GM12878 (cell line): ENCODE measurements around the gene RAD54L2. TPM values are rescaled to one million over a fixed set of nuclear protein-coding genes. Genes with fewer than 3 reads are reported as not detected.

Experiments used
- ATF2 ChIP-seq: IDR thresholded peaks from 2 replicates; pipeline ENCODE4 v1.6.1; 2012; ENCODE audit warnings: low read length, inconsistent platforms
- BMI1 ChIP-seq: fragments of 450-650 bp; IDR thresholded peaks from 2 replicates; pipeline ENCODE4 v1.6.1; 2016; ENCODE audit warnings: mild to moderate bottlenecking, moderate library complexity, borderline replicate concordance
- BRCA1 ChIP-seq: IDR thresholded peaks from 2 replicates; pipeline ENCODE4 v1.6.1; 2011; ENCODE audit warnings: low read depth, low read length, improper control_type of control experiment
- ESRRA ChIP-seq: IDR thresholded peaks from 2 replicates; pipeline ENCODE4 v1.6.1; 2012; ENCODE audit warnings: mild to moderate bottlenecking, low read length, improper control_type of control experiment
- JUNB ChIP-seq: IDR thresholded peaks from 2 replicates; pipeline ENCODE4 v1.6.1; 2016; ENCODE audit warnings: antibody characterized with exemption, mild to moderate bottlenecking
- LARP7 ChIP-seq: fragments of 450-650 bp; IDR thresholded peaks from 2 replicates; pipeline ENCODE4 v1.6.1; 2017; ENCODE audit warnings: mild to moderate bottlenecking
- NFXL1 ChIP-seq: fragments of 450-650 bp; IDR thresholded peaks from 2 replicates; pipeline ENCODE4 v1.6.1; 2017; ENCODE audit warnings: antibody characterized with exemption, mild to moderate bottlenecking, borderline replicate concordance
- NR2C2 ChIP-seq: IDR thresholded peaks from 2 replicates; pipeline ENCODE4 v1.6.1; 2011; ENCODE audit warnings: borderline replicate concordance, low read depth; ENCODE audit not compliant: control insufficient read depth, insufficient read length
- PAX8 ChIP-seq: fragments of 450-650 bp; IDR thresholded peaks from 2 replicates; pipeline ENCODE4 v1.6.1; 2017; ENCODE audit warnings: mild to moderate bottlenecking, moderate library complexity
- POLR2AphosphoS2 ChIP-seq: IDR thresholded peaks from 2 replicates; pipeline ENCODE4 v1.6.1; 2011; ENCODE audit warnings: low read depth, mild to moderate bottlenecking, low read length, improper control_type of control experiment, moderate library complexity
- POU2F2 ChIP-seq: IDR thresholded peaks from 3 replicates; pipeline ENCODE4 v1.6.1; 2011; ENCODE audit warnings: low read depth, mild to moderate bottlenecking, low read length, borderline replicate concordance
- RFX5 ChIP-seq: IDR thresholded peaks from 2 replicates; pipeline ENCODE4 v1.6.1; 2011; ENCODE audit warnings: low read depth, low read length, improper control_type of control experiment
- SUZ12 ChIP-seq: fragments of 200-600 bp; sonication (generic); IDR thresholded peaks from one replicate; pipeline ENCODE4 v1.6.1; 2018; ENCODE audit warnings: antibody characterized with exemption, mild to moderate bottlenecking; ENCODE audit not compliant: unreplicated experiment
- TBL1XR1 ChIP-seq: IDR thresholded peaks from 2 replicates; pipeline ENCODE4 v1.6.1; 2012; ENCODE audit warnings: low read depth, low read length, improper control_type of control experiment
- TCF3 ChIP-seq: IDR thresholded peaks from 2 replicates; pipeline ENCODE4 v1.6.1; 2012; ENCODE audit warnings: low read depth, mild to moderate bottlenecking, low read length, borderline replicate concordance; ENCODE audit not compliant: insufficient read depth
- YBX1 ChIP-seq: fragments of 450-650 bp; IDR thresholded peaks from 2 replicates; pipeline ENCODE4 v1.6.1; 2016; ENCODE audit warnings: antibody characterized with exemption
- YY1 ChIP-seq: IDR thresholded peaks from 2 replicates; pipeline ENCODE4 v1.6.1; 2011; ENCODE audit warnings: low read depth, mild to moderate bottlenecking, low read length
- ZSCAN29 ChIP-seq: fragments of 450-650 bp; IDR thresholded peaks from 2 replicates; pipeline ENCODE4 v1.6.1; 2017; ENCODE audit warnings: mild to moderate bottlenecking, moderate library complexity
- ZZZ3 ChIP-seq: IDR thresholded peaks from 2 replicates; pipeline ENCODE4 v1.6.1; 2011; ENCODE audit warnings: low read depth; ENCODE audit not compliant: control insufficient read depth, insufficient read length
- polyA plus RNA-seq, 11 experiments: library from polyadenylated mRNA; depleted of rRNA in 4 of 11; unstranded in 6 of 11; stranded (reverse) in 5 of 11; fragments of >200 nt; fragmentation: Nextera tagmentation in 4 of 11; fragmentation: Illumina TruSeq in 1 of 11; extraction: Ambion mirVana in 4 of 11; extraction: Trizol in 1 of 11; gene quantifications; 1 replicate in 1 of 11; 2 replicates in 10 of 11; pipeline versions ENCODE4 v1.2.1 to v1.2.3, GENCODE V29; 2011 to 2016; ENCODE audit warnings: inconsistent platforms in 2 of 11, missing spikeins in 2 of 11, low read depth in 1 of 11
- total RNA-seq, 4 experiments: library from RNA; depleted of rRNA in 3 of 4; stranded (reverse); fragments of >200 nt in 3 of 4; fragmentation: Illumina TruSeq in 1 of 4; extraction: Trizol in 1 of 4; gene quantifications; 2 replicates each; pipeline versions ENCODE4 v1.2.1 to v1.2.3, GENCODE V29; 2013 to 2021
- TF ChIP-seq, protein P1 (sequence below): fragments of 450-650 bp; IDR thresholded peaks from 2 replicates; pipeline ENCODE4 v1.6.1; 2017; ENCODE audit warnings: low read depth, mild to moderate bottlenecking, moderate library complexity
- TF ChIP-seq, protein P2 (sequence below): fragments of 450-650 bp; IDR thresholded peaks from 2 replicates; pipeline ENCODE4 v1.6.1; 2017; ENCODE audit warnings: mild to moderate bottlenecking, low read depth, inconsistent platforms; ENCODE audit not compliant: poor library complexity, severe bottlenecking

The RAD54L2 gene
- total and polyA plus RNA-seq, 10 of the 15 experiments (the other 5 are each of a cell fraction or from before 2014, with no cell fraction given), result 2.2 to 23.8 (median 11.1) TPM

GRCh38 chr3:51538459-51539290, at the start of gene RAD54L2 (continued):
- TF ChIP-seq POLR2AphosphoS2 (no peak; the same call in 1 of the 2 replicates), NFXL1 (peak; percentile 84; the same call in 1 of the 2 replicates), RFX5 (no peak), YY1 (peak; percentile 90), PAX8 (no peak), BRCA1 (no peak), LARP7 (peak; percentile 99), ZZZ3 (no peak), NR2C2 (no peak), TBL1XR1 (peak; percentile 75; the same call in 1 of the 2 replicates), YBX1 (no peak), BMI1 (no peak), TCF3 (peak; percentile 76; the same call in 1 of the 2 replicates), POU2F2 (peak; percentile 87; the same call in 2 of the 3 replicates), ZSCAN29 (peak; percentile 80), JUNB (no peak), SUZ12 (no peak), ESRRA (peak; percentile 70; the same call in 1 of the 2 replicates), ATF2 (no peak)
- TF ChIP-seq, protein P1, sequence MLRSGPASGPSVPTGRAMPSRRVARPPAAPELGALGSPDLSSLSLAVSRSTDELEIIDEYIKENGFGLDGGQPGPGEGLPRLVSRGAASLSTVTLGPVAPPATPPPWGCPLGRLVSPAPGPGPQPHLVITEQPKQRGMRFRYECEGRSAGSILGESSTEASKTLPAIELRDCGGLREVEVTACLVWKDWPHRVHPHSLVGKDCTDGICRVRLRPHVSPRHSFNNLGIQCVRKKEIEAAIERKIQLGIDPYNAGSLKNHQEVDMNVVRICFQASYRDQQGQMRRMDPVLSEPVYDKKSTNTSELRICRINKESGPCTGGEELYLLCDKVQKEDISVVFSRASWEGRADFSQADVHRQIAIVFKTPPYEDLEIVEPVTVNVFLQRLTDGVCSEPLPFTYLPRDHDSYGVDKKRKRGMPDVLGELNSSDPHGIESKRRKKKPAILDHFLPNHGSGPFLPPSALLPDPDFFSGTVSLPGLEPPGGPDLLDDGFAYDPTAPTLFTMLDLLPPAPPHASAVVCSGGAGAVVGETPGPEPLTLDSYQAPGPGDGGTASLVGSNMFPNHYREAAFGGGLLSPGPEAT, result peak; percentile 87
- TF ChIP-seq, protein P2, sequence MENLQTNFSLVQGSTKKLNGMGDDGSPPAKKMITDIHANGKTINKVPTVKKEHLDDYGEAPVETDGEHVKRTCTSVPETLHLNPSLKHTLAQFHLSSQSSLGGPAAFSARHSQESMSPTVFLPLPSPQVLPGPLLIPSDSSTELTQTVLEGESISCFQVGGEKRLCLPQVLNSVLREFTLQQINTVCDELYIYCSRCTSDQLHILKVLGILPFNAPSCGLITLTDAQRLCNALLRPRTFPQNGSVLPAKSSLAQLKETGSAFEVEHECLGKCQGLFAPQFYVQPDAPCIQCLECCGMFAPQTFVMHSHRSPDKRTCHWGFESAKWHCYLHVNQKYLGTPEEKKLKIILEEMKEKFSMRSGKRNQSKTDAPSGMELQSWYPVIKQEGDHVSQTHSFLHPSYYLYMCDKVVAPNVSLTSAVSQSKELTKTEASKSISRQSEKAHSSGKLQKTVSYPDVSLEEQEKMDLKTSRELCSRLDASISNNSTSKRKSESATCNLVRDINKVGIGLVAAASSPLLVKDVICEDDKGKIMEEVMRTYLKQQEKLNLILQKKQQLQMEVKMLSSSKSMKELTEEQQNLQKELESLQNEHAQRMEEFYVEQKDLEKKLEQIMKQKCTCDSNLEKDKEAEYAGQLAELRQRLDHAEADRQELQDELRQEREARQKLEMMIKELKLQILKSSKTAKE, result no peak
